Endothelial cell of umbilical vein (primary cell): ENCODE data around the gene ETNK2.

Experiments
- MYC ChIP-seq: IDR thresholded peaks from one replicate; pipeline ENCODE4 v1.6.1; 2011; ENCODE audit warnings: mild to moderate bottlenecking, low read depth, low read length
- POLR2A ChIP-seq: IDR thresholded peaks from 2 replicates; pipeline ENCODE4 v1.6.1; 2012; ENCODE audit warnings: low read depth, mild to moderate bottlenecking, control low read depth, low read length
- TF ChIP-seq, protein P1 (sequence below), 2 donors: IDR thresholded peaks; 1 replicate in 1 of 2; 2 replicates in 1 of 2; pipeline ENCODE4 v1.5.1; 2011; ENCODE audit warnings: low read length in 2 of 2, mild to moderate bottlenecking in 2 of 2, moderate library complexity in 2 of 2, control low read depth in 1 of 2, inconsistent platforms in 1 of 2, low read depth in 1 of 2; ENCODE audit not compliant: insufficient read depth in 1 of 2; ENCODE audit errors: extremely low read depth in 1 of 2
- TF ChIP-seq, protein P2 (sequence below): IDR thresholded peaks from 2 replicates; pipeline ENCODE4 v1.6.1; 2011; ENCODE audit not compliant: insufficient read depth, insufficient read length

DNA sequence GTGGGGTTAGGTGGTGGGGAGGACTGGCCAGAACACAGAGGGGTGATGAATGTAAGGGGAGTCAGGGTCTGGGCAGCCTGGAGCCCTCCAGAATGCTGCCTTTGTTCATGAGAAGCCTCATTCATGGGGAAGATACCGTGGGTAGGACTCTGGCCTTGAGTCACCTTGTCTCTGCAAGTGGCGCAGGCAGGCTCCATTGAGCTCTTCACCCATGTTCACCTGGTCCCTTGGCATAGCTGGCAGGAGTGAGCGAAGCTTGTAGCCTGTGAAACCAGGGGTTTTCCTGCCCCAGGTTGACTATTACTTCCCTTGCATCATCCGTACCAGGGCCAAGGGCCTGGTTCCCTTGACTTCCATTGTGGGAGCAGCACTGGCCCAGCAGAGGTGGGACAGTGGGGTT is 53.2 kb downstream of the ETNK2 start:
- TF ChIP-seq, protein P1, sequence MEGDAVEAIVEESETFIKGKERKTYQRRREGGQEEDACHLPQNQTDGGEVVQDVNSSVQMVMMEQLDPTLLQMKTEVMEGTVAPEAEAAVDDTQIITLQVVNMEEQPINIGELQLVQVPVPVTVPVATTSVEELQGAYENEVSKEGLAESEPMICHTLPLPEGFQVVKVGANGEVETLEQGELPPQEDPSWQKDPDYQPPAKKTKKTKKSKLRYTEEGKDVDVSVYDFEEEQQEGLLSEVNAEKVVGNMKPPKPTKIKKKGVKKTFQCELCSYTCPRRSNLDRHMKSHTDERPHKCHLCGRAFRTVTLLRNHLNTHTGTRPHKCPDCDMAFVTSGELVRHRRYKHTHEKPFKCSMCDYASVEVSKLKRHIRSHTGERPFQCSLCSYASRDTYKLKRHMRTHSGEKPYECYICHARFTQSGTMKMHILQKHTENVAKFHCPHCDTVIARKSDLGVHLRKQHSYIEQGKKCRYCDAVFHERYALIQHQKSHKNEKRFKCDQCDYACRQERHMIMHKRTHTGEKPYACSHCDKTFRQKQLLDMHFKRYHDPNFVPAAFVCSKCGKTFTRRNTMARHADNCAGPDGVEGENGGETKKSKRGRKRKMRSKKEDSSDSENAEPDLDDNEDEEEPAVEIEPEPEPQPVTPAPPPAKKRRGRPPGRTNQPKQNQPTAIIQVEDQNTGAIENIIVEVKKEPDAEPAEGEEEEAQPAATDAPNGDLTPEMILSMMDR (IDR thresholded peaks at IDR 0.05; ENCODE audit: extremely low read depth in 1 of 2, insufficient read depth in 1 of 2, low read depth in 1 of 2, low read length in 2 of 2): no peak
- TF ChIP-seq MYC (no peak), POLR2A (no peak)
- TF ChIP-seq, protein P2, sequence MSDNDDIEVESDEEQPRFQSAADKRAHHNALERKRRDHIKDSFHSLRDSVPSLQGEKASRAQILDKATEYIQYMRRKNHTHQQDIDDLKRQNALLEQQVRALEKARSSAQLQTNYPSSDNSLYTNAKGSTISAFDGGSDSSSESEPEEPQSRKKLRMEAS: no peak
